Psoas muscle (tissue), 8 donors: Measurements from ENCODE around the gene LHFPL3. TPM values are rescaled to one million over a fixed set of nuclear protein-coding genes. Genes with fewer than 3 reads are reported as not detected.

Source experiments
- ATAC-seq, 4 donors: fragments of 200-7000 bp; cut with Tn5 transposase; one replicate each; pipeline ENCODE4 v1.9.1; 2020; ENCODE audit warnings: moderate library complexity in 3 of 4, mild to moderate bottlenecking in 2 of 4
- DNase-seq, 2 donors: peaks; one replicate each; pipeline ENCODE4 v3.0.0-alpha.2; 2020
- H3K27ac ChIP-seq: fragments of 200-600 bp; one replicate; pipeline ENCODE4 v1.8.0; 2022
- H3K27me3 ChIP-seq, 3 donors: fragments of 200-600 bp in 1 of 3; one replicate each; pipeline versions ENCODE4 v1.6.1 to v1.8.0; 2013 to 2022; ENCODE audit warnings: low read length in 2 of 3, mild to moderate bottlenecking in 2 of 3, moderate library complexity in 1 of 3; ENCODE audit not compliant: insufficient read depth in 3 of 3
- H3K36me3 ChIP-seq, 2 donors: fragments of 200-600 bp in 1 of 2; one replicate each; pipeline versions ENCODE4 v1.6.1 to v1.8.0; 2013 to 2022; ENCODE audit warnings: low read depth in 1 of 2, mild to moderate bottlenecking in 1 of 2, moderate library complexity in 1 of 2; ENCODE audit not compliant: insufficient read depth in 1 of 2
- H3K4me1 ChIP-seq: fragments of 200-600 bp; one replicate; pipeline ENCODE4 v1.8.0; 2022
- H3K4me3 ChIP-seq: fragments of 200-600 bp; one replicate; pipeline ENCODE4 v1.8.0; 2022; ENCODE audit warnings: mild to moderate bottlenecking
- H3K9me3 ChIP-seq: fragments of 200-600 bp; one replicate; pipeline ENCODE4 v1.8.0; 2022
- CTCF ChIP-seq: fragments of 200-600 bp; IDR thresholded peaks from one replicate; pipeline ENCODE4 v1.8.0; 2022; ENCODE audit warnings: antibody characterized with exemption
- WGBS, 3 donors: extraction: QIAGEN DNeasy Blood & Tissue Kit; methylation state at CpG; one replicate each; pipeline versions ENCODE4 v1.1.6 to v1.1.7; 2013; 5-methylcytosine and 5-hydroxymethylcytosine counted together
- intact Hi-C, 2 donors: fragments of 100-400 bp; cut with DNase I; formaldehyde crosslinking; loops; one replicate each; pipeline versions ENCODE4 v1.11.0 to v1.14.2; 2022
- polyA plus RNA-seq, 3 donors: library from polyadenylated mRNA; stranded (reverse); fragments of 200-250 nt; gene quantifications; one replicate each; pipeline ENCODE4 v1.2.3, GENCODE V29; 2013
- total RNA-seq, 4 donors: library from RNA; stranded (reverse); fragmentation: NEBNext Ultra II Directional in 2 of 4; extraction: Animal tissue kit (Norgen Biotek cat#: 25700) in 2 of 4; gene quantifications; one replicate each; pipeline versions ENCODE4 v1.2.1 to v1.2.4, GENCODE V29; 2021 to 2023
- donor health status: healthy with polysubstance abuse.
- donor health status: DM: no; HTN: no; CAD: no; lungs with moderate emphysema.
- donor health status: Bipolar disorder and iron deficiency.
- donor health status: healthy.
- donor health status: DM: yes; HTN: yes; CAD: no.
- donor health status: DM: no; HTN: no; CAD: no.
- donor health status: DM: no; HTN: no; CAD: no.
- donor health status: DM: yes; HTN: yes; CAD: no.

Gene LHFPL3
- total and polyA plus RNA-seq, 7 donors: not detected

GRCh38 chr7:104408371-104408770, 80.0 kb downstream of the LHFPL3 start:
- Histone ChIP-seq H3K27me3 (no peaks in the 10 kb centered on the region), H3K36me3 (no peaks in the 10 kb centered on the region), H3K27ac (no peak overlapping the region), H3K9me3 (no peaks in the 10 kb centered on the region), H3K4me3 (no peak overlapping the region), H3K4me1 (no peaks in the 10 kb centered on the region)
- intact Hi-C loops: no loop called here
- no peak for TF ChIP-seq CTCF
- no peak for DNase-seq
- 82 to 88% (median 84%) methylated on average over 1 of the region's 1 CpG for WGBS, 3 donors
- no peak for ATAC-seq

GRCh38 chr7:104410742-104411141, 82.3 kb downstream of the LHFPL3 start:
- Histone ChIP-seq H3K4me1 (no peaks in the 10 kb centered on the region), H3K4me3 (no peak overlapping the region), H3K9me3 (no peaks in the 10 kb centered on the region), H3K27ac (no peak overlapping the region), H3K36me3 (no peaks in the 10 kb centered on the region), H3K27me3 (no peaks in the 10 kb centered on the region)
- DNase-seq (no peak), ATAC-seq (no peak)
- 50 to 62% (median 59%) methylated on average over 5 of the region's 5 CpGs for WGBS, 3 donors
- no peak for TF ChIP-seq CTCF
- intact Hi-C loops: no loop called here

GRCh38 chr7:104412911-104413310, 84.5 kb downstream of the LHFPL3 start:
- DNase-seq: no peak
- no peak for TF ChIP-seq CTCF
- intact Hi-C loops: no loop called here
- H3K27me3 ChIP-seq: no peaks in the 10 kb centered on the region
- H3K27ac ChIP-seq: no peak overlapping the region
- H3K4me1 ChIP-seq: no peaks in the 10 kb centered on the region
- WGBS, 3 donors: 22 to 31% (median 29%) methylated on average over 3 of the region's 3 CpGs
- H3K4me3 ChIP-seq: no peak overlapping the region
- no peak for ATAC-seq
- H3K9me3 ChIP-seq: no peaks in the 10 kb centered on the region
- no peaks in the 10 kb centered on the region for H3K36me3 ChIP-seq

GRCh38 chr7:104414216-104414615, 85.8 kb downstream of the LHFPL3 start:
- no peaks in the 10 kb centered on the region for H3K27me3 ChIP-seq
- no peaks in the 10 kb centered on the region for H3K36me3 ChIP-seq
- intact Hi-C loops: no loop called here
- H3K4me1 ChIP-seq: no peaks in the 10 kb centered on the region
- 59 to 67% (median 66%) methylated on average over 4 of the region's 4 CpGs for WGBS, 3 donors
- no peak for DNase-seq
- ATAC-seq: no peak
- no peak for TF ChIP-seq CTCF
- H3K27ac ChIP-seq: no peak overlapping the region
- H3K4me3 ChIP-seq: no peak overlapping the region
- no peaks in the 10 kb centered on the region for H3K9me3 ChIP-seq

GRCh38 chr7:104415700-104416099, 87.3 kb downstream of the LHFPL3 start:
- ATAC-seq (no peak), DNase-seq (no peak)
- no peaks in the 10 kb centered on the region for H3K27me3 ChIP-seq
- 29 to 50% (median 41%) methylated on average over 2 of the region's 2 CpGs for WGBS, 3 donors
- no peaks in the 10 kb centered on the region for H3K36me3 ChIP-seq
- no peak overlapping the region for H3K27ac ChIP-seq
- no peaks in the 10 kb centered on the region for H3K9me3 ChIP-seq
- intact Hi-C loops: no loop called here
- no peak for TF ChIP-seq CTCF
- no peak overlapping the region for H3K4me3 ChIP-seq
- no peaks in the 10 kb centered on the region for H3K4me1 ChIP-seq
